Osteocyte (in vitro differentiated cells): ENCODE data around the gene TRIM46. TPM values are rescaled to one million over a fixed set of nuclear protein-coding genes. Genes with fewer than 3 reads are reported as not detected.

Experiments used
- DNase-seq: peaks from one replicate; pipeline ENCODE4 v3.0.0; 2021; ENCODE audit warnings: mixed read lengths; ENCODE audit not compliant: unreplicated experiment; ENCODE audit errors: extremely low spot score
- H3K27ac Mint-ChIP-seq: one replicate; pipeline ENCODE4 v1.8.0; 2021; ENCODE audit warnings: mild to moderate bottlenecking, mixed read lengths; ENCODE audit not compliant: unreplicated experiment
- H3K27me3 Mint-ChIP-seq: one replicate; pipeline ENCODE4 v1.8.0; 2021; ENCODE audit warnings: mixed read lengths; ENCODE audit not compliant: unreplicated experiment
- H3K36me3 Mint-ChIP-seq: one replicate; pipeline ENCODE4 v1.8.0; 2021; ENCODE audit warnings: mixed read lengths; ENCODE audit not compliant: unreplicated experiment
- H3K4me1 Mint-ChIP-seq: one replicate; pipeline ENCODE4 v1.8.0; 2021; ENCODE audit warnings: mixed read lengths; ENCODE audit not compliant: unreplicated experiment
- H3K4me3 Mint-ChIP-seq: one replicate; pipeline ENCODE4 v1.8.0; 2021; ENCODE audit warnings: mild to moderate bottlenecking, moderate library complexity, mixed read lengths; ENCODE audit not compliant: unreplicated experiment
- H3K9me3 Mint-ChIP-seq: one replicate; pipeline ENCODE4 v1.8.0; 2021; ENCODE audit warnings: mixed read lengths; ENCODE audit not compliant: unreplicated experiment
- CTCF ChIP-seq: fragments of 200-600 bp; sonication (generic); IDR thresholded peaks from 2 replicates; pipeline ENCODE4 v1.5.0; 2021; ENCODE audit warnings: antibody characterized with exemption, mild to moderate bottlenecking, moderate library complexity
- total RNA-seq: library from RNA; stranded (reverse); gene quantifications from 2 replicates; pipeline ENCODE4 v1.2.1, GENCODE V29; 2021

Gene TRIM46
- total RNA-seq, 1 donor from 2014 or later = 7.7 TPM

DNA sequence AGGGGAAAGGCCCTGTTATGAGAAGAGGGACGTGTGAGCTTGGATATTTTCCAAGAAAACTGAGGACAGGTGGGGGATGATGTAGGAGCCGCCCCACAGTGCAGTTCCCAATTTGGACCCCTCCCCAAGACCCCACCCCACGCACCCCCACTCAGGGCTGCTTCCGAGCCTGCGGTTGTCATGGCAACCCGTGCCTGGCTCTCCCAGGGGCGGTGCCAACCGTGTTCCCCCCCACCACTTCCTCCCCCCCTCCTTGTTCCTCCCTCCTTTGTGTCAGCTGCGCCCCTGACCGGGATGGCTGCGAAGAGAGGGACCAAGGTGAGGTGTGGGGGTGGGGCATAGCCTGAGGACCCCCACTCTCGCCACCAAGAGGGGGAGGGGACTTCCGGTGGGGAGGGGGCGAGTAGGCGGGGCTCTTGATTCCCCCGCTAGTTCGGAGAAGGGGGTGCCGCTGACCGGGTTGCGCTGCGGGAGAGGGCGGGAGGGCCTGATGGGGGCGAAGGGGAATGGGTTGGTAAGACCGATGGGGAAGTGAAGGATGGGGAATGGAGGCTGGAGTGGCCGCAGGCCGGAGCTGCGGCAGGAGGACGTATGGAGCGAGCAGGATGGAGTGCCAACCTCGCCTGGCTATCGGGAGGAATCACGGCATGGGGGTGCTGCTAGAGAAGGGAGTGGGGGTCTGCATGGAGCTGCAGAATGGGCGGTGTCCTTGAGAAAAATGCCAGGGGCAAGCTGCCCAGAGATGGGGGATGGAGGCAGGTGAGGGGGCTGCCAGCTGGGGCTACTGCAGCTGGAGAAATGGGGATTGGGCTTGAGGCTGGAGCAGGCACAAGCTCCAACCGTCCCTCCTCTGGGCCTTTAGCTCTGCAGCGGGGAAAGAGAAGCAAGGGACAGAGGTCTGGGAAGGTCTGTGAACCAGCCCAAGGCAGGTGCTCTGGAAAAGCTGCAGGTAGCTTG lies 953 bp downstream of the TRIM46 start:
- no peaks in the 10 kb centered on the region for H3K9me3 Mint-ChIP-seq
- peak; percentile 84 for DNase-seq
- no peaks in the 10 kb centered on the region for H3K27me3 Mint-ChIP-seq
- H3K4me1 Mint-ChIP-seq = peaks cover 34% of the 10 kb centered on the region
- peak overlapping the region; percentile 97 for H3K27ac Mint-ChIP-seq
- H3K36me3 Mint-ChIP-seq = peaks cover 18% of the 10 kb centered on the region
- peak overlapping the region; percentile 97 for H3K4me3 Mint-ChIP-seq
- TF ChIP-seq CTCF = no peak

DNA sequence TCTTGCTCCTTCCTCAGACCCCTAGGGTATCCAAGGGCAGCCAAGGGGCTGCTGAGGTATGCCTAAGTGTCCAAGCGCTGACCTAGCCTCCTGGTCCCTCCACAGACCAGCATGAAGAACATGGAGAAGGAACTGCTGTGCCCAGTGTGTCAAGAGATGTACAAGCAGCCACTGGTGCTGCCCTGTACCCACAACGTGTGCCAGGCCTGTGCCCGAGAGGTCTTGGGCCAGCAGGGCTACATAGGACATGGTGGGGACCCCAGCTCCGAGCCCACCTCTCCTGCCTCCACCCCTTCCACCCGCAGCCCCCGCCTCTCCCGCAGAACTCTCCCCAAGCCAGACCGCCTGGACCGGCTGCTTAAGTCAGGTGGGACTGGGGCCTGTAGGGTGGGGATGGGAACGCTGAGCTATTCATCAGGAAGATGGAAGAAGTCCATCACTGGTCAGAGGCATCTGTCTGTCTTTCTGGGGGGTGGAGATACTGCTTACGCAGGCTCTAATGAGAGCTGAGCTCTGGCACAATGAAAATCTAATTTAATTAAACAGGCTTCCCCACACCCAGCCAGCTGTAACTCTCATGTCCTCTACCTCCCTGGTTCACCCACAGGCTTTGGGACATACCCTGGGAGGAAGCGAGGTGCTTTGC lies 1.8 kb downstream of the TRIM46 start:
- H3K27ac Mint-ChIP-seq = peak overlapping the region; percentile 81
- no peak for DNase-seq
- H3K4me3 Mint-ChIP-seq = peak overlapping the region; percentile 97
- peaks cover 16% of the 10 kb centered on the region for H3K36me3 Mint-ChIP-seq
- H3K9me3 Mint-ChIP-seq = no peaks in the 10 kb centered on the region
- peaks cover 34% of the 10 kb centered on the region for H3K4me1 Mint-ChIP-seq
- TF ChIP-seq CTCF = no peak
- H3K27me3 Mint-ChIP-seq = no peaks in the 10 kb centered on the region

GRCh38 chr1:155175927-155176371 lies 2.3 kb downstream of the TRIM46 start:
- Mint-ChIP-seq H3K4me3 (no peak overlapping the region), H3K36me3 (peaks cover 15% of the 10 kb centered on the region), H3K4me1 (peaks cover 34% of the 10 kb centered on the region), H3K27ac (no peak overlapping the region), H3K9me3 (no peaks in the 10 kb centered on the region), H3K27me3 (no peaks in the 10 kb centered on the region)
- DNase-seq = no peak
- TF ChIP-seq CTCF = no peak

DNA sequence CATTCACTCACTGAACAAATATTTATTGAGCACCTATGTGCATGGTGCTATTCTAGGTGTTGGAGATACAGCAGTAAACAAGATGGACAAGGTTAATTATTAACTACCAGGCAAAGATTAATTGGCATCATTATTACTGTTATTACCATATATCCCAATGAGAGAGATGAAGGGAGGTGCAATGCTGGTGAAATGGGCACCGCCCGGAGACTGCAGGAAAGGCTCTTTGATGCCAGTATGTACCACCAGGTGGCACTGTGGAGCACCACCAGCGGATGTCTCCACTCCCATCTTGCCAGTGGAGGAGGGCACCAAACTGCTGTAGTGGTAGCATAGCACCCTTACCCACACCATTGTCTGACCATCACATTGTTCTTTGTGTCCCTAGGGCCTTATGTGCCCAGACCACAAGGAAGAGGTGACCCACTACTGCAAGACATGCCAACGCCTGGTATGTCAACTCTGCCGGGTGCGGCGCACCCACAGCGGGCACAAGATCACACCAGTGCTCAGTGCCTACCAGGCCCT lies 3.0 kb downstream of the TRIM46 start:
- Mint-ChIP-seq H3K9me3 (no peaks in the 10 kb centered on the region), H3K27ac (no peak overlapping the region), H3K4me1 (peaks cover 34% of the 10 kb centered on the region), H3K4me3 (no peak overlapping the region), H3K36me3 (peaks cover 17% of the 10 kb centered on the region), H3K27me3 (no peaks in the 10 kb centered on the region)
- peak; percentile 95 for DNase-seq
- peak; percentile 93 for TF ChIP-seq CTCF
